H4 (cell line): ENCODE data around the gene DPP6. TPM values are rescaled to one million over a fixed set of nuclear protein-coding genes. Genes with fewer than 3 reads are reported as not detected.

ENCODE experiments used
- DNase-seq: peaks from one replicate; pipeline ENCODE4 v3.0.0-alpha.2; 2015; ENCODE audit warnings: low spot score
- total RNA-seq: library from RNA; depleted of rRNA; stranded (reverse); fragments of >200 nt; shearing (Covaris generic); gene quantifications from 2 replicates; pipeline ENCODE4 v1.2.3, GENCODE V29; 2014

The DPP6 gene
- total RNA-seq, 1 experiment from 2014 or later = 0.06 TPM

GRCh38 chr7:154858836-154859537, 806.8 kb downstream of the DPP6 start:
- DNase-seq = no peak

GRCh38 chr7:154859747-154860620, 807.8 kb downstream of the DPP6 start:
- DNase-seq = no peak

DNA sequence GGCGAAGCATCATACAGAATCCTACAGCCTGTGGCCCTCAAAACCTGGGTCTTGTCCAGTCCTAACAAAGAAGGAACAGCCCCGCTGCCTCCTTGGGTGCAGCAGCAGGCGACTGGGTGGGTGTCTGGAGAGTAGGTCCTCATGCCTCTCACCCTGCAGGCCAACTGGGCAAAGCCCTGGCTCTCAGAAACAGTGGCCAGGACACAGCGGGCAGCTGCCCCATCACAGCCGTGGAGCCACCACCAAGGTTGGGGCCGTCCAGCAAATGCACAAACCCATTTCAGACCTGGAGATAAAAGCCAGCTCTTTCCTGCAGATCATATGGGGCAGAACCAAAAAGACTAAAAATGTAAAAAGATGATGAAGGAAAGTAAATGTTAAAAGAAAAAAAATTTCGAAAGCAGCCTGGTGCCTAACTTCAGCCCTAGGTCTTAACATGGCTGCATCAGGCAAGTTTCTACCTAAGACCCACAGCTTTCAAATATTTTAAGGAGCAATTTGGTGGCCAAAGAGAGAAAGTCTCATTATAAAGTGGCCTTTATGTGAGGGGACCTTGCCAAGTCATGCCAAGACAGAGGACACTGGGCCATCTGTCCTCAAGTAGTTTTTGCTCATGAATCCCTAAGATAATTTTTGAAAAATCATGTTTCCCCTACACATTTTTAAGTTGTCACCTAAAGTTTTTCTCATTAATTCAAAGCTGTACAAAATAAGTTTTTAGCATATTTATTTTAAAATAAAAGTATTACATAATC, 808.6 kb downstream of the DPP6 start:
- DNase-seq = no peak

DNA sequence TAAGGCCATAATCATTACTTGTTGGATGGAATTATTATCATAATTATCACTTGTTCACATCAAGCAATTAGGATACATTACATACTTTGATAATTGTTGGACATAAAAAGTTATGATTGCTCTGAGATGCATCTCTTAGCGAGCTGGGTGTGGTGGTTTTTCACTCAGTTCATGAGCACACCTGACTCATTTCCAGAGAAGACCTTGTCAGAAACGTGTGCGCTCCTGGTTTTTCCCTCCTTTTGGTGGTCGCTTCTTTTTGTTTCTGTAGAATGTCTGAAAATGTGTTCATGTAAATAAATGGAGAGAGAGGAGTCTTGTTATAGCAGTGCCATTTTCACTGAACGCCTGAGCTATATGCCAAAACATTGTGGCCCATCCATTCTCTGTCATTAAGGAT, 809.4 kb downstream of the DPP6 start:
- no peak for DNase-seq

DNA sequence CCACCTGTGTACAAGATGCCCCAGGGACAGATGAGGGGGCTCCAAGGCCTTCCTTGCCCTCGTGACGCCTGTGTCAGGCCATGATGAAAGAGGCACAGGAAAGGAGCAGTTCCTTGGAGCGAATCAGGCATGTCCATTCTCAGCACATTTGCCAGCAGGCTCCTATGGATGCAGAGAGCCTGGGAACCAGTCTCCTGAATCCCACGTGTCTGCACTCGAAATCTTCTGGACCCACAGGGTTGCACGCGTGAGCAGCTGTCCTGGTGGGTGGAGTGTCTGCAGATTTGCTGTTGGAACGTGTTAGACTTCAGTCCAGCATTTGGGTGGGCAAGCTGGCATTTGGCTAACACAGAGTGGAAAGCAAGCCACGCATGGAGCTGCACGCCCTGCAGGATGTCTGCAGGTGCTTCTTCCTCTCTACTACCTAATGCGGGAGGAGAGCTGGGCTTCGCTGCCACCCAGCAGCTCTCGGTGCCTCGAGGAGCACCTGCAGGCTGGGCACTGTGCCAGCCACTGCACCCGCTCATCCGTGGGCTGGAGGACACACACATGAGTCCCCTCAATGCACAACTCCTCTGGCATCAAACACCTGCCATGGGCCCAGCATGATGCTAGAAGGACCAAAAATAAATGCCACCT, 810.1 kb downstream of the DPP6 start:
- DNase-seq = no peak

GRCh38 chr7:154863766-154864522, 811.7 kb downstream of the DPP6 start:
- DNase-seq = no peak

DNA sequence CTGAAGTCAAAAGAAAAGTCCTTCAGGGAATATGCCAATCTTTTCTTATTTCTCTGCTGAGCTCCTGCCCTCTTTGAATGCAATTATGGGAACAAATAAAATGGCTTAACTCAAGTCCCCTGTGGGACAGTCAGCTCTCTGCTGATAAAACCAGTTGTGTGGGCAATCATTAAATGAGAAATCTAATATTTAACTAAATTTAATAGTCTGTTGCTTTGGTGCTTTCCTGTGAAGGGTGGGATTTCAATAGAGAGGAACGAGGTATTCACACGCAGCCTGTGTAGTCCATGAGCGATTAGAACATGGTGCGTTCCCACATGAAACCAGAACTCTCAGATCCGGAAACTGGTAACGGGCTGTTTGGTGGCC, 812.3 kb downstream of the DPP6 start:
- no peak for DNase-seq

- no peak for DNase-seq
Observed at GRCh38 chr7:154865984-154866685, 813.9 kb downstream of the DPP6 start.

- DNase-seq = no peak
Observed at GRCh38 chr7:154867068-154867467, 814.9 kb downstream of the DPP6 start.

- DNase-seq = no peak
Observed at GRCh38 chr7:154868921-154869320, 816.7 kb downstream of the DPP6 start.

GRCh38 chr7:154869436-154869835, 817.2 kb downstream of the DPP6 start:
- DNase-seq = no peak

DNA sequence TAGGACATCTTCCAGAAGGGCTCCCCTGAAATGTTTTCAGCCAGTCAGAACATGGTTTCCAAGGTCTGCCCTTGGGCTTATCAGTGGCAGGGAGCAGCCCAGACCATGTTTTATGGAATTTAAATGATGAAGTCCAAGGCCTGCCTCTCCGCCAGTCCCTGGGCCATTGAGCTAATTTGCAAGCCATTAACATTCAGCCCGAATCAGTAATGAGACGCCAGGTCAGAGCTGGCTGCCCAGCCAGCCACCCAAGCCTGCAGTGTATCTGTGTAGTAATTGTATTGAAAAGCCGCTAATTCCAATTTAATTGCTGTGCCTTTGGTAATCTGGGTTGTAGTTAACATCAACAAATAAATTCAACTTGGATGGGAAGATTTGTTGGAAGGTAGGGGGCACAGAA, 819.3 kb downstream of the DPP6 start:
- DNase-seq = no peak

- DNase-seq = no peak
Observed at GRCh38 chr7:154871928-154872750, 819.9 kb downstream of the DPP6 start.

- DNase-seq = no peak
Observed at GRCh38 chr7:154872811-154873499, 820.8 kb downstream of the DPP6 start.

DNA sequence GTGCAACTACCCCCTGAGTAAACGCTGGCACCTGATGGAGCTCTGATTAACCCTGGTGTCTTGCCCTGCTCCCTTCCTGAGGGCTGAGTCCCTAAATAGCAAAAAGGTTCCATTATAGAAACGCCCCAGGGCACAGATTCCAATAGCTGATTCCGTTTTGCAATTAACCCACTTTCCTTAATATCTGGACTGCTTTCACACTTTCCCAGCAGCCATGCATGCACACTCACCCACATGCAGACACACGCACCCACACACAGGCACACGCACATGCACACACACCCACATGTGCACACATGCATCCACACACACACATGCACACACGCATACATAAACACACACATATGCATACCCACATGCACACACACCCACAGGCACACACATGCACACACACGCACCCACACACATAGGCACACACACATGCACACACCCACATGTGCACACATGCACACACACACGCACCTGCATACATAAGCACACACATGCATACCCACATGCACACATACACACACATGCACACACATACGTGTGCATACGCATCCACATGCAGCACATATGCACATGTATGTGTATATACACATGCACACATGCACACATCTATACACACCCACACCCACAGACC, 821.4 kb downstream of the DPP6 start:
- DNase-seq = no peak

DNA sequence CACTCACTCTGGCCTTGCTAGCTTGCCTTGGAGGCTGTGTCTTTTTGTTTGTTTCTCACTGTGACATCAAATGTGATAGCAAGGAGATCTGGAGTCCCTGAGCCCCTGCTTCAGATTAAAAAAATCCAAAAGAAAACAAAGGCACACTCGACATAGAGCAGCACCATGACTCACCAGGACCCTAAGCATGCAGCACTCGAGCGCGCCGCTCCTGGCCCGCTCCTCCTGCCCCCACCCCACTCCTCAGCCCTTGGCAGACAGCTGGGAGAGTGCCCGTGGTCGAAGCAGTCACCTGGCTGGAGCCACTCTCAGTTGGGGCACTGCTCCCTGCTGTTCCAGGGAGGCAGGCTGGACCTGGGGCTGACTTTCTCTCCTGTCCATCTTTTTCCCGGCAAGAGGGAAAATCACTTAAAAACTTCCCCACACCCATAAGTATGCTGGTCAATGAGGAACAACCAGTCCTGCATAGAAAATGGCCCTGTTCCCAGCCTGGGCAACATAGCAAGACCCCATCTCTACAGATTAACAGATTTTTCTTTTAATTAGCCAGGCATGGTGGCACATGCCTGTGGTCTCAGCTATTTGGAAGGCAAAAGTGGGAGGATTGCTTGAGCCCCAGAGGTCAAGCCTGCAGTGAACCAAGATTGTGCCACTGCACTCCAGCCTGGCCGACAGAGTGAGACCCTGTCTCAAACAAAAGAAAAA, 822.4 kb downstream of the DPP6 start:
- DNase-seq = no peak

GRCh38 chr7:154875297-154875696, 823.1 kb downstream of the DPP6 start:
- DNase-seq = no peak

DNA sequence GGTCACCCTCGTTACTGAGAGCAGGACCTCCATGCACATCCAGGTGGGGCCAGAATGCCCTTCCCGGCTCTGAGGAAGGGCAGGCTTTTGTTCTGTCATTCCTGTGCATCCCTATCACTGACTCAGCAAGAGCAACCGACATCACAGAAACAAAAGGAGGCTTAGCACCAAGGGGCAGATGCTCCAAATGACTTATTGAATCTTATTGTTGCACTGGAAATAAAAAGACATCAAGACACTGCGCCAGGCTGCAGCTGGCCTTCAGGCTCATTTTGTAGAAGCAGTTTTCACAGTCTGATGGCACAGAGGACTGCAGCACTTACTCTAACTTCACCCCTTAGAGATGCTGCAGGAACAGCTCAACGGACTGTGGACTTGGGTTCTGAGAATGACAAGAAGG, 824.3 kb downstream of the DPP6 start:
- DNase-seq = no peak
